HCT116 (cell line): ENCODE data around the gene RNF11. TPM values are rescaled to one million over a fixed set of nuclear protein-coding genes. Genes with fewer than 3 reads are reported as not detected.
A peak's percentile ranks its signal among the peaks of the same experiment; 100 is the strongest.

Source experiments
- ATAC-seq: fragments of 200-7000 bp; cut with Tn5 transposase; 2 replicates; pipeline ENCODE4 v1.9.1; 2020; ENCODE audit warnings: mild to moderate bottlenecking, moderate library complexity
- BruUV-seq: library from RNA; stranded (reverse); fragments of 400-500 nt; replicated peaks from 2 replicates; lab custom pipeline; 2021; lab: Mats Ljungman, UMichigan
- CTCF ChIA-PET: fragments of 300-600 bp; sonication (Branson Sonifier 250); formaldehyde crosslinking; loops from one replicate; lab custom pipeline; 2021; ENCODE audit warnings: antibody characterized with exemption; lab: Charles Lee
- POLR2A ChIA-PET: fragments of 300-600, 350-600 bp; sonication (Branson Sonifier 250); formaldehyde crosslinking; loops from one replicate; lab custom pipeline; 2021; ENCODE audit warnings: antibody characterized with exemption; lab: Charles Lee
- RAD21 ChIA-PET, 2 experiments: fragments of 300-600 bp; sonication (Branson Sonifier 250); formaldehyde crosslinking; loops; one replicate each; lab custom pipeline; 2023; ENCODE audit warnings: low total read pairs in 2 of 2; ENCODE audit not compliant: uncharacterized antibody in 2 of 2, unreplicated experiment in 2 of 2, low non-redundant PET in 1 of 2; lab: Charles Lee
- DNase-seq: peaks from one replicate; pipeline ENCODE4 v3.0.0-alpha.2; 2010; ENCODE audit warnings: low read depth, low spot score
- H2AFZ ChIP-seq: fragments of 200-600 bp; shearing (Covaris generic), sonication (generic); 2 replicates; pipeline ENCODE4 v1.6.1; 2017; ENCODE audit warnings: low read depth, mixed run types, mixed read lengths, antibody characterized with exemption, low read length; ENCODE audit not compliant: poor library complexity, severe bottlenecking
- H3K27ac ChIP-seq: 2 replicates; pipeline ENCODE4 v1.5.1; 2012; ENCODE audit warnings: low read depth, low read length
- H3K27me3 ChIP-seq: fragments of 200-600 bp; sonication (generic); 2 replicates; pipeline ENCODE4 v1.6.1; 2016; ENCODE audit warnings: mixed run types, low read length, mixed read lengths; ENCODE audit not compliant: insufficient read depth
- H3K36me3 ChIP-seq, 2 experiments: fragments of 200-500 bp in 1 of 2; fragments of 200-600 bp in 1 of 2; sonication (Bioruptor generic) in 1 of 2; sonication (generic) in 1 of 2; 2 replicates each; pipeline versions ENCODE4 v1.5.1 to v1.6.1; 2014 to 2016; ENCODE audit warnings: low read length in 2 of 2, inconsistent platforms in 1 of 2, mixed read lengths in 1 of 2, mixed run types in 1 of 2; ENCODE audit not compliant: insufficient read depth in 2 of 2, control insufficient read depth in 1 of 2
- H3K4me1 ChIP-seq, 2 experiments: fragments of 200-600 bp in 1 of 2; sonication (generic) in 1 of 2; 2 replicates each; pipeline versions ENCODE4 v1.5.1 to v1.6.1; 2012 to 2017; ENCODE audit warnings: low read length in 2 of 2, inconsistent platforms in 1 of 2, mild to moderate bottlenecking in 1 of 2, mixed read lengths in 1 of 2, mixed run types in 1 of 2, moderate library complexity in 1 of 2; ENCODE audit not compliant: insufficient read depth in 2 of 2, control insufficient read depth in 1 of 2
- H3K4me2 ChIP-seq: fragments of 200-600 bp; sonication (generic); 2 replicates; pipeline ENCODE4 v1.6.1; 2017; ENCODE audit warnings: mixed run types, low read length, mixed read lengths
- H3K4me3 ChIP-seq, 2 experiments: fragments of 200-600 bp in 1 of 2; sonication (generic) in 1 of 2; replicated peaks in 1 of 2; 2 replicates each; pipeline ENCODE4 v1.5.1; 2011 to 2016; ENCODE audit warnings: low read length in 2 of 2, control low read depth in 1 of 2, low read depth in 1 of 2, mild to moderate bottlenecking in 1 of 2, mixed read lengths in 1 of 2, mixed run types in 1 of 2
- H3K79me2 ChIP-seq: fragments of 200-600 bp; sonication (generic); 2 replicates; pipeline ENCODE4 v1.6.1; 2017; ENCODE audit warnings: mild to moderate bottlenecking, mixed run types, low read length, moderate library complexity, mixed read lengths; ENCODE audit not compliant: insufficient read depth
- H3K9ac ChIP-seq: fragments of 200-600 bp; sonication (generic); 2 replicates; pipeline ENCODE4 v1.6.1; 2016; ENCODE audit warnings: low read length, mixed read lengths
- H3K9me2 ChIP-seq: fragments of 200-600 bp; sonication (generic), shearing (Covaris generic); 2 replicates; pipeline ENCODE4 v1.6.1; 2017; ENCODE audit warnings: mixed run types, mild to moderate bottlenecking, moderate library complexity; ENCODE audit not compliant: insufficient read depth
- H3K9me3 ChIP-seq, 2 experiments: fragments of 200-500 bp in 1 of 2; fragments of 200-600 bp in 1 of 2; sonication (Bioruptor generic) in 1 of 2; sonication (generic) in 1 of 2; 2 replicates each; pipeline ENCODE4 v1.6.1; 2014 to 2017; ENCODE audit warnings: low read length in 2 of 2, mixed read lengths in 2 of 2, inconsistent platforms in 1 of 2, low read depth in 1 of 2, mild to moderate bottlenecking in 1 of 2, mixed run types in 1 of 2, moderate library complexity in 1 of 2; ENCODE audit not compliant: control insufficient read depth in 1 of 2, insufficient read depth in 1 of 2
- H4K20me1 ChIP-seq: fragments of 200-600 bp; sonication (generic), shearing (Covaris generic); 2 replicates; pipeline ENCODE4 v1.6.1; 2017; ENCODE audit warnings: mixed run types, mild to moderate bottlenecking, moderate library complexity; ENCODE audit not compliant: insufficient read depth
- CEBPB ChIP-seq: IDR thresholded peaks from 2 replicates; pipeline ENCODE4 v1.6.1; 2012; ENCODE audit warnings: low read depth
- ELF1 ChIP-seq: IDR thresholded peaks from 2 replicates; pipeline ENCODE4 v1.6.1; 2012; ENCODE audit warnings: low read depth, borderline replicate concordance
- EZH2 ChIP-seq: fragments of 200-600 bp; sonication (generic); IDR thresholded peaks from 2 replicates; pipeline ENCODE4 v1.6.1; 2017; ENCODE audit warnings: antibody characterized with exemption, mixed run types
- FOSL1 ChIP-seq: IDR thresholded peaks from 2 replicates; pipeline ENCODE4 v1.6.1; 2012; ENCODE audit warnings: low read depth
- JUND ChIP-seq: IDR thresholded peaks from 2 replicates; pipeline ENCODE4 v1.6.1; 2012
- POLR2AphosphoS5 ChIP-seq: IDR thresholded peaks from 2 replicates; pipeline ENCODE4 v1.6.1; 2011; ENCODE audit warnings: mild to moderate bottlenecking, low read depth, low read length, moderate library complexity
- RAD21 ChIP-seq: IDR thresholded peaks from 2 replicates; pipeline ENCODE4 v1.6.1; 2012; ENCODE audit warnings: low read depth, mild to moderate bottlenecking
- SP1 ChIP-seq: IDR thresholded peaks from 2 replicates; pipeline ENCODE4 v1.6.1; 2012; ENCODE audit warnings: low read depth
- SRF ChIP-seq: IDR thresholded peaks from 2 replicates; pipeline ENCODE4 v1.6.1; 2012; ENCODE audit warnings: low read depth
- TCF7L2 ChIP-seq: IDR thresholded peaks from 2 replicates; pipeline ENCODE4 v1.7.0; 2011; ENCODE audit warnings: borderline replicate concordance, inconsistent platforms; ENCODE audit not compliant: insufficient read depth, insufficient read length; ENCODE audit errors: extremely low read depth
- ZBTB33 ChIP-seq: IDR thresholded peaks from 2 replicates; pipeline ENCODE4 v1.6.1; 2011; ENCODE audit warnings: mild to moderate bottlenecking, low read length, moderate library complexity; ENCODE audit not compliant: insufficient replicate concordance; ENCODE audit errors: extremely low read depth
- ZFX ChIP-seq: fragments of 450-650 bp; IDR thresholded peaks from 2 replicates; pipeline ENCODE4 v1.6.1; 2017
- ZNF274 ChIP-seq: fragments of 200-500 bp; sonication (Bioruptor generic); IDR thresholded peaks from 2 replicates; pipeline ENCODE4 v1.6.1; 2014; ENCODE audit warnings: mild to moderate bottlenecking, low read depth, low read length, inconsistent platforms
- intact Hi-C: fragments of 100-400 bp; cut with micrococcal nuclease; formaldehyde crosslinking; loops from 2 replicates; pipeline ENCODE4 v1.10.0; 2022
- total RNA-seq: library from RNA; stranded (reverse); gene quantifications from one replicate; pipeline ENCODE4 v1.2.1, GENCODE V29; 2021; ENCODE audit not compliant: unreplicated experiment
- TF ChIP-seq, protein P1 (sequence below): IDR thresholded peaks from 2 replicates; pipeline ENCODE4 v1.6.1; 2012
- TF ChIP-seq, protein P2 (sequence below), 3 experiments: fragments of 200-600 bp in 1 of 3; sonication (generic) in 1 of 3; IDR thresholded peaks in 2 of 3; conservative IDR thresholded peaks in 1 of 3; 2 replicates each; pipeline ENCODE4 v1.5.1; 2012 to 2017; ENCODE audit warnings: low read depth in 2 of 3, low read length in 2 of 3, antibody characterized with exemption in 1 of 3, borderline replicate concordance in 1 of 3, control low read depth in 1 of 3, mild to moderate bottlenecking in 1 of 3, mixed read lengths in 1 of 3, mixed run types in 1 of 3, moderate library complexity in 1 of 3; ENCODE audit not compliant: insufficient read depth in 1 of 3

RNF11 gene
- total RNA-seq, 1 experiment from 2014 or later, result 60.9 TPM

GRCh38 chr1:51312718-51313117, 76.6 kb downstream of the RNF11 start (continued):
- TF ChIP-seq ZBTB33 (no peak), TCF7L2 (no peak), ZNF274 (no peak), ZFX (no peak), SP1 (no peak), SRF (no peak), JUND (no peak), RAD21 (no peak), FOSL1 (no peak), ELF1 (no peak), POLR2AphosphoS5 (no peak), CEBPB (no peak)
- TF ChIP-seq, protein P1, sequence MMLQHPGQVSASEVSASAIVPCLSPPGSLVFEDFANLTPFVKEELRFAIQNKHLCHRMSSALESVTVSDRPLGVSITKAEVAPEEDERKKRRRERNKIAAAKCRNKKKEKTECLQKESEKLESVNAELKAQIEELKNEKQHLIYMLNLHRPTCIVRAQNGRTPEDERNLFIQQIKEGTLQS, result no peak

GRCh38 chr1:51313268-51313852, 77.3 kb downstream of the RNF11 start:
- ATAC-seq, result peak; percentile 85
- Histone ChIP-seq H4K20me1 (no peaks in the 10 kb centered on the region), H3K36me3 (no peaks in the 10 kb centered on the region), H2AFZ (no peak overlapping the region)
- BruUV-seq, result no TSS peak
- TF ChIP-seq EZH2 (no peak), POLR2AphosphoS5 (no peak), RAD21 (peak; percentile 56), ZNF274 (no peak)
- TF ChIP-seq, protein P2, sequence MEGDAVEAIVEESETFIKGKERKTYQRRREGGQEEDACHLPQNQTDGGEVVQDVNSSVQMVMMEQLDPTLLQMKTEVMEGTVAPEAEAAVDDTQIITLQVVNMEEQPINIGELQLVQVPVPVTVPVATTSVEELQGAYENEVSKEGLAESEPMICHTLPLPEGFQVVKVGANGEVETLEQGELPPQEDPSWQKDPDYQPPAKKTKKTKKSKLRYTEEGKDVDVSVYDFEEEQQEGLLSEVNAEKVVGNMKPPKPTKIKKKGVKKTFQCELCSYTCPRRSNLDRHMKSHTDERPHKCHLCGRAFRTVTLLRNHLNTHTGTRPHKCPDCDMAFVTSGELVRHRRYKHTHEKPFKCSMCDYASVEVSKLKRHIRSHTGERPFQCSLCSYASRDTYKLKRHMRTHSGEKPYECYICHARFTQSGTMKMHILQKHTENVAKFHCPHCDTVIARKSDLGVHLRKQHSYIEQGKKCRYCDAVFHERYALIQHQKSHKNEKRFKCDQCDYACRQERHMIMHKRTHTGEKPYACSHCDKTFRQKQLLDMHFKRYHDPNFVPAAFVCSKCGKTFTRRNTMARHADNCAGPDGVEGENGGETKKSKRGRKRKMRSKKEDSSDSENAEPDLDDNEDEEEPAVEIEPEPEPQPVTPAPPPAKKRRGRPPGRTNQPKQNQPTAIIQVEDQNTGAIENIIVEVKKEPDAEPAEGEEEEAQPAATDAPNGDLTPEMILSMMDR (IDR thresholded peaks at IDR 0.05 in 2 of 3, conservative IDR thresholded peaks at IDR 0.05 in 1 of 3; ENCODE audit: borderline replicate concordance in 1 of 3, insufficient read depth in 1 of 3, low read depth in 2 of 3, low read length in 2 of 3), result peak; percentile 10 to 49 (median 30); a peak in 3 of 6 replicates
- TF ChIP-seq, all 23 proteins: peak for 2
- intact Hi-C loops, result no loop called here
- Histone ChIP-seq H3K9me3 (no peaks in the 10 kb centered on the region), H3K9ac (no peak overlapping the region), H3K4me2 (peak overlapping the region; percentile 52; the same call in 1 of the 2 replicates), H3K4me3 (no peak overlapping the region), H3K4me1 (peaks cover 14 to 28% of the 10 kb centered on the region in 2 experiments), H3K27ac (no peak overlapping the region; the same call in 1 of the 2 replicates), H3K27me3 (no peaks in the 10 kb centered on the region), H3K9me2 (no peaks in the 10 kb centered on the region), H3K79me2 (no peaks in the 10 kb centered on the region)
- POLR2A ChIA-PET, result no interaction called here
- DNase-seq, result no peak
- CTCF ChIA-PET, result no interaction called here
- RAD21 ChIA-PET, result no interaction called here
